MM.1S (cell line): ENCODE data around the gene ACTN4.
A peak's percentile ranks its signal among the peaks of the same experiment; 100 is the strongest.

Source experiments
- DNase-seq: peaks from one replicate; pipeline ENCODE4 v3.0.0-alpha.2; 2015
- H2AFZ ChIP-seq: fragments of 300-600 bp; sonication (generic); 2 replicates; pipeline ENCODE4 v1.6.0; 2016; ENCODE audit warnings: antibody characterized with exemption, low read length
- H3F3A ChIP-seq: fragments of 300-600 bp; sonication (generic); 2 replicates; pipeline ENCODE4 v1.6.1; 2016; ENCODE audit warnings: mild to moderate bottlenecking, antibody characterized with exemption, low read length, moderate library complexity, mixed read lengths; ENCODE audit not compliant: insufficient read depth
- H3K27ac ChIP-seq: fragments of 300-600 bp; sonication (generic); 2 replicates; pipeline ENCODE4 v1.5.1; 2016; ENCODE audit warnings: mild to moderate bottlenecking, low read length
- H3K27me3 ChIP-seq: fragments of 300-600 bp; sonication (generic); replicated peaks from 2 replicates; pipeline ENCODE4 v1.6.0; 2016; ENCODE audit warnings: low read length; ENCODE audit not compliant: insufficient read depth
- H3K36me3 ChIP-seq: fragments of 300-600 bp; sonication (generic); replicated peaks from 2 replicates; pipeline ENCODE4 v1.6.1; 2016; ENCODE audit warnings: mild to moderate bottlenecking, low read length, mixed read lengths; ENCODE audit not compliant: insufficient read depth
- H3K4me1 ChIP-seq: fragments of 300-600 bp; sonication (generic); 2 replicates; pipeline ENCODE4 v1.6.1; 2016; ENCODE audit warnings: low read length, mixed read lengths
- H3K4me2 ChIP-seq: fragments of 300-600 bp; sonication (generic); 2 replicates; pipeline ENCODE4 v1.6.0; 2016; ENCODE audit warnings: low read depth, low read length
- H3K4me3 ChIP-seq: fragments of 300-600 bp; sonication (generic); 2 replicates; pipeline ENCODE4 v1.5.1; 2016; ENCODE audit warnings: low read length, mixed read lengths
- H3K79me2 ChIP-seq: fragments of 300-600 bp; sonication (generic); 2 replicates; pipeline ENCODE4 v1.6.1; 2016; ENCODE audit warnings: mixed run types, low read length, mixed read lengths
- H3K9ac ChIP-seq: fragments of 300-600 bp; sonication (generic); 2 replicates; pipeline ENCODE4 v1.6.1; 2016; ENCODE audit warnings: low read length, mixed read lengths
- H3K9me2 ChIP-seq: fragments of 300-600 bp; sonication (generic); replicated peaks from 2 replicates; pipeline ENCODE4 v1.6.1; 2016; ENCODE audit warnings: mild to moderate bottlenecking, low read length, mixed read lengths; ENCODE audit not compliant: insufficient read depth
- H3K9me3 ChIP-seq: fragments of 300-600 bp; sonication (generic); replicated peaks from 2 replicates; pipeline ENCODE4 v1.6.1; 2016; ENCODE audit warnings: mild to moderate bottlenecking, low read length, mixed read lengths; ENCODE audit not compliant: insufficient read depth
- H4K20me1 ChIP-seq: fragments of 300-600 bp; sonication (generic); 2 replicates; pipeline ENCODE4 v1.6.1; 2016; ENCODE audit warnings: mild to moderate bottlenecking, low read length, moderate library complexity, mixed read lengths; ENCODE audit not compliant: insufficient read depth
- CTCF ChIP-seq: fragments of 300-600 bp; sonication (generic); IDR thresholded peaks from 2 replicates; pipeline ENCODE4 v1.5.1; 2016; ENCODE audit warnings: antibody characterized with exemption, low read length, mixed read lengths
- EZH2 ChIP-seq: fragments of 300-600 bp; sonication (generic); optimal IDR thresholded peaks from 2 replicates; pipeline ENCODE3; 2017; ENCODE audit warnings: low read depth, mild to moderate bottlenecking, antibody characterized with exemption, low read length, mixed read lengths
- EZH2phosphoT487 ChIP-seq: fragments of 300-600 bp; sonication (generic); IDR thresholded peaks from 2 replicates; pipeline ENCODE4 v1.6.1; 2018; ENCODE audit warnings: antibody characterized with exemption, low read length

Gene ACTN4

GRCh38 chr19:38729653-38730469 lies 82.4 kb downstream of the ACTN4 start:
- Histone ChIP-seq H3K4me3 (no peak overlapping the region), H3K36me3 (no peaks in the 10 kb centered on the region; the same call in 1 of the 2 replicates), H3K27ac (no peak overlapping the region), H3F3A (peaks cover 20% of the 10 kb centered on the region), H4K20me1 (no peaks in the 10 kb centered on the region), H3K27me3 (no peaks in the 10 kb centered on the region), H3K9me2 (no peaks in the 10 kb centered on the region), H2AFZ (no peak overlapping the region), H3K4me2 (no peak overlapping the region), H3K9ac (no peak overlapping the region), H3K79me2 (no peaks in the 10 kb centered on the region), H3K4me1 (peaks cover 17% of the 10 kb centered on the region), H3K9me3 (no peaks in the 10 kb centered on the region)
- DNase-seq, result peak; percentile 55
- TF ChIP-seq EZH2 (no peak), CTCF (peak; percentile 77)

GRCh38 chr19:38730470-38730730 lies 83.0 kb downstream of the ACTN4 start:
- Histone ChIP-seq H3K4me2 (no peak overlapping the region), H3K27me3 (no peaks in the 10 kb centered on the region), H3K79me2 (no peaks in the 10 kb centered on the region), H3K27ac (no peak overlapping the region), H3K4me1 (peaks cover 18% of the 10 kb centered on the region), H3K9me2 (no peaks in the 10 kb centered on the region), H3K4me3 (no peak overlapping the region), H3F3A (peaks cover 25% of the 10 kb centered on the region), H2AFZ (no peak overlapping the region), H4K20me1 (no peaks in the 10 kb centered on the region), H3K9me3 (no peaks in the 10 kb centered on the region), H3K9ac (no peak overlapping the region), H3K36me3 (no peaks in the 10 kb centered on the region)
- no peak for TF ChIP-seq CTCF
- no peak for TF ChIP-seq EZH2phosphoT487
- no peak for TF ChIP-seq EZH2
- no peak for DNase-seq

GRCh38 chr19:38730731-38731589 lies 83.5 kb downstream of the ACTN4 start:
- H3K27ac ChIP-seq, result no peak overlapping the region
- H3K4me1 ChIP-seq, result peaks cover 18% of the 10 kb centered on the region
- no peaks in the 10 kb centered on the region for H4K20me1 ChIP-seq
- H3K4me3 ChIP-seq, result no peak overlapping the region
- H3F3A ChIP-seq, result peaks cover 25% of the 10 kb centered on the region
- H3K9me2 ChIP-seq, result no peaks in the 10 kb centered on the region
- H3K9ac ChIP-seq, result no peak overlapping the region
- no peak for DNase-seq
- H3K4me2 ChIP-seq, result no peak overlapping the region
- H3K79me2 ChIP-seq, result no peaks in the 10 kb centered on the region
- no peaks in the 10 kb centered on the region for H3K36me3 ChIP-seq
- TF ChIP-seq EZH2, result no peak
- TF ChIP-seq CTCF, result no peak
- TF ChIP-seq EZH2phosphoT487, result no peak
- no peaks in the 10 kb centered on the region for H3K9me3 ChIP-seq
- no peaks in the 10 kb centered on the region for H3K27me3 ChIP-seq
- H2AFZ ChIP-seq, result no peak overlapping the region
